ENCODE measurements around the gene ARHGAP6. TPM values are rescaled to one million over a fixed set of nuclear protein-coding genes. Genes with fewer than 3 reads are reported as not detected.

Gene ARHGAP6
- total and polyA plus RNA-seq, 4 donors = 6.0 to 18.2 (median 12.3) TPM

DNA sequence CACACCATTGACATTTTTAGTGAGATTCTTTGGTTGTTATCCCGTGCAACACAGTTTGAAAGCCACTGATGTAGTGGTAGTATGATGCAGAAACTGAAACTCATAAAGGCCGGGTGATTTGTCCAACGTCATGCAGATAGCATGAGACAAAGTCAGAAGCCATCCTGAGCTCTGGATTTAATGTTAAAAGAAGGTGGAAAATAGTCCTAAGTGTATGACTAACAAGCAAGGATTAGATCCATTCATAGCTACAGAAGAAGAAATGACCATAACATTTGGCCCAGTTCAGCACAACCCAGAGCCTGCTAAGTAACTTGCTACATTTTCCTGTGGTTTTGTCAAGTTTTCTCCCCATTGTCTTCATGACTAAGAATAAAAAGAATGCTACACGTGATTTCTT is 230.2 kb downstream of the ARHGAP6 start:
- H3K4me3 ChIP-seq = no peak overlapping the region
- H3K27me3 ChIP-seq (ENCODE audit: control insufficient read depth in 3 of 3, insufficient read depth in 3 of 3, low read length in 2 of 3) = peaks cover 4 to 51% (median 13%) of the 10 kb centered on the region in 3 donors
- H3K36me3 ChIP-seq (ENCODE audit: control insufficient read depth in 4 of 4, insufficient read depth in 4 of 4, low read length in 4 of 4) = no peaks in the 10 kb centered on the region
- TF ChIP-seq, protein P1, sequence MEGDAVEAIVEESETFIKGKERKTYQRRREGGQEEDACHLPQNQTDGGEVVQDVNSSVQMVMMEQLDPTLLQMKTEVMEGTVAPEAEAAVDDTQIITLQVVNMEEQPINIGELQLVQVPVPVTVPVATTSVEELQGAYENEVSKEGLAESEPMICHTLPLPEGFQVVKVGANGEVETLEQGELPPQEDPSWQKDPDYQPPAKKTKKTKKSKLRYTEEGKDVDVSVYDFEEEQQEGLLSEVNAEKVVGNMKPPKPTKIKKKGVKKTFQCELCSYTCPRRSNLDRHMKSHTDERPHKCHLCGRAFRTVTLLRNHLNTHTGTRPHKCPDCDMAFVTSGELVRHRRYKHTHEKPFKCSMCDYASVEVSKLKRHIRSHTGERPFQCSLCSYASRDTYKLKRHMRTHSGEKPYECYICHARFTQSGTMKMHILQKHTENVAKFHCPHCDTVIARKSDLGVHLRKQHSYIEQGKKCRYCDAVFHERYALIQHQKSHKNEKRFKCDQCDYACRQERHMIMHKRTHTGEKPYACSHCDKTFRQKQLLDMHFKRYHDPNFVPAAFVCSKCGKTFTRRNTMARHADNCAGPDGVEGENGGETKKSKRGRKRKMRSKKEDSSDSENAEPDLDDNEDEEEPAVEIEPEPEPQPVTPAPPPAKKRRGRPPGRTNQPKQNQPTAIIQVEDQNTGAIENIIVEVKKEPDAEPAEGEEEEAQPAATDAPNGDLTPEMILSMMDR (IDR thresholded peaks at IDR 0.05; ENCODE audit: control extremely low read depth, extremely low read depth) = no peak
- peaks cover 0 to 6% (median 0%) of the 10 kb centered on the region in 5 donors for H3K4me1 ChIP-seq (ENCODE audit: control insufficient read depth in 5 of 5, insufficient read depth in 5 of 5, low read length in 5 of 5)
- no peak for ATAC-seq (ENCODE audit: insufficient read depth, low FRiP score)
- no peak overlapping the region for H3K27ac ChIP-seq (ENCODE audit: low read depth in 1 of 2, low read length in 1 of 2)
- DNase-seq = no peak
- WGBS, 2 donors = 59 to 87% methylated on average over 4 of the region's 4 CpGs
- no peaks in the 10 kb centered on the region for H3K9me3 ChIP-seq (ENCODE audit: control insufficient read depth in 4 of 4, insufficient read depth in 3 of 4, low read length in 3 of 4)
- no peak overlapping the region for H3K9ac ChIP-seq (ENCODE audit: insufficient read depth in 1 of 2, low read length in 2 of 2)

DNA sequence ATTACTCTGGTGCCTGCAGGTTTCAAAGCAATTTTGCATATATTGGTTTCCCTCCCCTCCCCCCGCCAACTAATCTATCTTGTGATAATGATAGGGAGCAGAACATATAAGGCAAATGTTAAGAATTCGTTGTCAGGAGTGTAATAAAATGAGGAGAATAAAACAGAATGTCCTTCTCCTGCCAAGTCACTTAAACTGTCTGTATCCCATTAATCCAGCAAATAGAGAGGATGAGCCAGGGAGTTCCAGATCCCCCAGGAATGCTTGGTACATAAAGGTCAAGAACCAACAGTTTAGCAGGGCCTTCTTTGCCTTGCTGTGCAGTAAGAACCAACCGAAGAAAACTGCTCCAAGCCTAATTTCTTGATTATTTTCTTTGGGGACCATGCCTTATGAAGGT is 231.1 kb downstream of the ARHGAP6 start:
- H3K9ac ChIP-seq (ENCODE audit: insufficient read depth in 1 of 2, low read length in 2 of 2) = no peak overlapping the region
- WGBS, 2 donors = 69 to 92% methylated on average over 3 of the region's 3 CpGs

DNA sequence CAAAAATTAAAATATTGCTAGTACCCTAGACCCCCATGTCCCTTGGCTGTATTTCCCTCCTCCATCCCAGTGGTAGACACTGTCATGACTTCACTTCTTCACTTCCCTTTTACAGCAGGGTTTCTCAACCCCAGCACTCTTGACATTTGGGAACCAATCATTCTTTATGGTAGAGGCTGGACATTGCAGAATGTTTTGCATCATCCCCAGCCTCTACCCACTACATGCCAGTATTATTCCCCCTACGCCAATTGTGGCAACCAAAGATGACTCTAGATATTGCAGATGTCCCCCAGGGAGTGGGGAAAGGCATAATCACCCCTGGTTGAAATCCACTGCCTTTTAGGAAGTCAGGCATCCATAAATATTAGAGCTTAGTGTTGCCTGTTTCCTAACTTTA is 233.9 kb downstream of the ARHGAP6 start:
- H3K27me3 ChIP-seq (ENCODE audit: control insufficient read depth in 3 of 3, insufficient read depth in 3 of 3, low read length in 2 of 3) = peaks cover 0 to 42% (median 16%) of the 10 kb centered on the region in 3 donors
- WGBS, 2 donors = 26 to 46% methylated on average over 1 of the region's 1 CpG
- no peak overlapping the region for H3K4me3 ChIP-seq
- H3K9ac ChIP-seq (ENCODE audit: insufficient read depth in 1 of 2, low read length in 2 of 2) = no peak overlapping the region
- peaks cover 0 to 4% (median 0%) of the 10 kb centered on the region in 5 donors for H3K4me1 ChIP-seq (ENCODE audit: control insufficient read depth in 5 of 5, insufficient read depth in 5 of 5, low read length in 5 of 5)
- H3K27ac ChIP-seq (ENCODE audit: low read depth in 1 of 2, low read length in 1 of 2) = no peak overlapping the region
- no peak for ATAC-seq (ENCODE audit: insufficient read depth, low FRiP score)
- peaks cover 0 to 3% (median 0%) of the 10 kb centered on the region in 4 donors for H3K9me3 ChIP-seq (ENCODE audit: control insufficient read depth in 4 of 4, insufficient read depth in 3 of 4, low read length in 3 of 4)
- no peak for DNase-seq
- H3K36me3 ChIP-seq (ENCODE audit: control insufficient read depth in 4 of 4, insufficient read depth in 4 of 4, low read length in 4 of 4) = no peaks in the 10 kb centered on the region
- TF ChIP-seq, protein P1 (IDR thresholded peaks at IDR 0.05; ENCODE audit: control extremely low read depth, extremely low read depth) = no peak

More for the DNA sequence above, 231.1 kb downstream of the ARHGAP6 start:
- peaks cover 0 to 6% (median 0%) of the 10 kb centered on the region in 5 donors for H3K4me1 ChIP-seq (ENCODE audit: control insufficient read depth in 5 of 5, insufficient read depth in 5 of 5, low read length in 5 of 5)
- TF ChIP-seq, protein P1 (IDR thresholded peaks at IDR 0.05; ENCODE audit: control extremely low read depth, extremely low read depth) = no peak
- DNase-seq (no peak), ATAC-seq (ENCODE audit: insufficient read depth, low FRiP score) (no peak)
- no peak overlapping the region for H3K4me3 ChIP-seq
- no peak overlapping the region for H3K27ac ChIP-seq (ENCODE audit: low read depth in 1 of 2, low read length in 1 of 2)
- H3K27me3 ChIP-seq (ENCODE audit: control insufficient read depth in 3 of 3, insufficient read depth in 3 of 3, low read length in 2 of 3) = peaks cover 4 to 48% (median 13%) of the 10 kb centered on the region in 3 donors
- H3K36me3 ChIP-seq (ENCODE audit: control insufficient read depth in 4 of 4, insufficient read depth in 4 of 4, low read length in 4 of 4) = no peaks in the 10 kb centered on the region
- no peaks in the 10 kb centered on the region for H3K9me3 ChIP-seq (ENCODE audit: control insufficient read depth in 4 of 4, insufficient read depth in 3 of 4, low read length in 3 of 4)

DNA sequence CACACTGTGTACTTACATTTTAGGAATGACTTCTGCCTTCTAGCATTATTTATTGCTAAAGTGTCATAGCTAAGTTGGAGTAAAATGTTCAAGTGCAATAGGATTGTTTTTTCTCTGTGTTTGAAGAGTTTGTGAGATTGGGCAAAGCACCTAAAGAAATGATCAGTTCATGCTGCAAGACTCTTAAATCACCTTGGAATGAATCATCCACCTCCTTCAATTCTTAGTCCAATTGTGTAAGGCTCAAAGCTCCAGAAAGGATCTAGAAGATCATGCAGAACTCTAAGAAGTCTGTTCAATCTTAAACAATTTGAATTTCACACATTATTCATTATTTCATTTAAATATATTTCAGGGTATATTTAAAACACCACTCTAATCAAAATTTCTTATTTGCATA is 235.4 kb downstream of the ARHGAP6 start:
- Histone ChIP-seq H3K4me3 (no peak overlapping the region), H3K9ac (ENCODE audit: insufficient read depth in 1 of 2, low read length in 2 of 2) (no peak overlapping the region), H3K9me3 (ENCODE audit: control insufficient read depth in 4 of 4, insufficient read depth in 3 of 4, low read length in 3 of 4) (peaks cover 0 to 3% (median 0%) of the 10 kb centered on the region in 4 donors), H3K27ac (ENCODE audit: low read depth in 1 of 2, low read length in 1 of 2) (no peak overlapping the region), H3K27me3 (ENCODE audit: control insufficient read depth in 3 of 3, insufficient read depth in 3 of 3, low read length in 2 of 3) (peaks cover 0 to 45% (median 16%) of the 10 kb centered on the region in 3 donors), H3K4me1 (ENCODE audit: control insufficient read depth in 5 of 5, insufficient read depth in 5 of 5, low read length in 5 of 5) (peaks cover 0 to 4% (median 0%) of the 10 kb centered on the region in 5 donors), H3K36me3 (ENCODE audit: control insufficient read depth in 4 of 4, insufficient read depth in 4 of 4, low read length in 4 of 4) (no peaks in the 10 kb centered on the region)
- DNase-seq = no peak
- ATAC-seq (ENCODE audit: insufficient read depth, low FRiP score) = no peak
- TF ChIP-seq, protein P1 (IDR thresholded peaks at IDR 0.05; ENCODE audit: control extremely low read depth, extremely low read depth) = no peak

Data from lung (tissue), 12 donors.